DMS153 treated with DMSO at 0.1 percent for 48 hours (cell line): ENCODE measurements around the gene OR6B1.
"Not testable (repeated sequence)": the region's sequence is repeated elsewhere in the genome, so short reads cannot be mapped to it uniquely, and the experiment has no call there.

Source experiments
- DNase-seq: peaks from one replicate; lab custom pipeline; 2025; ENCODE audit not compliant: unreplicated experiment; lab: John Stamatoyannopoulos, UW

The OR6B1 gene

DNA sequence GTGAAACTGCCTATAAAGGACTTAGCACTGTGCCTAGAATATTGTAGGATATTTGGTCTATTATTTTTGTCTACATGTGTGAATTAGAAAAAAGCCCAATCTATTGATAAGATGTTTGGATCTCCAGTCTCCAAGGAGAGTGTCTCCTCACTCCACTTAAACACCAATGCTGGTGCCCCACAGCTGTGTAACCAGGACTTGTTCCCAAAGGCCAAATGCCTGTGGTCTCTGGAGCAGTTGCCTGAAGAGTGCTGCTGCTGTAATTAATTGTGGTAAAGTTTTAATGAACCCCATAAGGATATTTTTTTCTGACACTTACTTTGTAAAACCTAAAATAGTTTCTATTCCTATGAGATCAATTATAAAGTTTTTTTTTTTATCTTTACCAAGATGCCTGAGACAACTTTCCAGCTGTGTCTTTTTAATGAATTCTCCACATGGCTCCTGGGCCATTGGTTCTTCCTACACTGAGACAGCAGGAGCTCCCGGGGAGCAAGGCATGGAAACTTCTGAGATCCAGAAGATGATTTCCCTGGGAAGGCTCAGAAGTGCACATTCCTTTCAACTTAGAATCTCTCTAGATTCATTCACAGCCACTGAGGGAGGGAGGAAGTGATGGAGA lies 37.4 kb downstream of the OR6B1 start:
- DNase-seq: no peak

DNA sequence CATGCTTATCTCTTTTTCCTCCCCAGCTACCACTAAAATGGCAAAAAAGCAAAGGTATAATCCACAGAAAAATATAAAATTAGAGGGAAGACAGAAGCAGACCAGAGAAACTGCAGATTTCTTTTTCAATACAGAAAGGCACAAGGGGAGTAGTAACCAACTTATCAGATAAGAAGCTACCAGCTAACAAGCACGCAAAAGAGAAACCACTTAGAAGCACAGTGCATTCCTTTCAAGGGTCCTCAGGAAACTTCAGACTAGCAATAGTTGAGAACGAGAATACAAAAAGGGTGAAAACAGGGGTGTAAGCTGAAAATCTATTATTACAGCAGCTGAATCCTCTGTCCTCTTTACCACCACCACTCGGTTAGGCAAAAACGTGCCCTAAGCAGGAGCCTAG lies 38.8 kb downstream of the OR6B1 start:
- no peak for DNase-seq

DNA sequence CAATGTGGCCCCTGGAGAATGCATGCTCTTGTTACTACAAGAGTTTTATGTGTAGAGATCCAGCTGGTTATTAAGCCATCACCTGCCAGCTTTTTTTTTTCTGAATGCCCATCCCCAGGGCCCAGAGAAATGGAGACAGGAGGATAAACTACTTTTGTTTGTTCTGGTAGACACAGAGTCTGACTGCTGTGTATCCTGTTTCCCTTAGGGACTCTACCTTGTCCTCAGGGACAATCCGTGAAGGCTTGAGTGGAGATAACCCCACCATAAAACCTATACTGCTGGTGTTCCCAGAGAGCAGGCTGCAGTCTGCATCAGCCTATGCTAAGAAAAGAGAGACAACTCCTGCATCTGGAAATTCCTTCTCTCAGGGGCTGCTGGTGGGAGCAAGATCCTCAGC lies 48.5 kb downstream of the OR6B1 start, which contains the start of gene OR2A5:
Gene OR2A5 (plus strand): TSS at position 301 of the 400 bp plus-strand sequence. CDS start 1,454 bp downstream, outside the sequence.
- peak; percentile 91 for DNase-seq

DNA sequence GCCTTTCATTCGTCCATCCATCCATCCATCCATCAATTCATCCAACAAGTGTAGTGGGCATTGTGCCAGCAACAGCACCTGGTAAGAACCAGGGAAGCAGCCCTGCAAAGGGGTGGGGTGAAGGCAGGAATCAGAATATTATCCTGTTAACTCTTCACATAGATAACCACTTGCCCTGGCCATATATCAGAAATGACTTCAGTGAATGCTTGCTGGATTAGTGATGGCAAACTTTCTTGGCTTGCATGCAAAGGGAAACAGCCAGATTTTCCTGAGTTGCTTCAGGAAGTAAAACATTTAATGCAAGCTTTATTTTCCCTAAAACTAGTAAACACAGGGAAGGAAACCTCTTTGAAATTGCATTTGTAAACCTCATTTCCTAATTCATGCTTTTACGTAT lies 49.4 kb downstream of the OR6B1 start:
- peak; percentile 74 for DNase-seq

DNA sequence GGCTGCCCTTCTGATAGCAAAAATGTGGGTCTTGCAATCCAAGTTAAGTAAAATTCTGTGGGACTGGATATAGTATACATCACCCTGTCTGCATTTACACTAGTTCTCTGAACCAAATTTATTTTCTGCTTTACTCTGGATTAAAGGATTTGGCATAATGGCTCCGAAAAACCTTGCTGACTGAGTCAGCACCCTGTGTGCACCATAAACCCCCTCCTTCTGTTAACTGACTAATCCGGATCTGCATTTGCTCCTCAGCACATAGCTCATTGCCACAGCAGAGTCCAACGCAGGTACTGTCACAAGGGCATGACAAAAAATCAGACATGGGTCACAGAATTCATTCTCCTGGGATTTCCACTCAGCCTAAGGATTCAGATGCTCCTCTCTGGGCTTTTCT lies 50.0 kb downstream of the OR6B1 start:
- DNase-seq: no peak

DNA sequence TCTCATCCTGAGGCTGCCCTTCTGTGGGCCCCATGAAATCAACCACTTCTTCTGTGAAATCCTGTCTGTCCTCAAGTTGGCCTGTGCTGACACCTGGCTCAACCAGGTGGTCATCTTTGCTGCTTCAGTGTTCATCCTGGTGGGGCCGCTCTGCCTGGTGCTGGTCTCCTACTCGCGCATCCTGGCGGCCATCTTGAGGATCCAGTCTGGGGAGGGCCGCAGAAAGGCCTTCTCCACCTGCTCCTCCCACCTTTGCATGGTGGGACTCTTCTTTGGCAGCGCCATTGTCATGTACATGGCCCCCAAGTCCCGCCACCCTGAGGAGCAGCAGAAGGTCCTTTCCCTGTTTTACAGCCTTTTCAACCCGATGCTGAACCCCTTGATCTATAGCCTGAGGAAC lies 50.8 kb downstream of the OR6B1 start:
- DNase-seq: not testable (repeated sequence)

DNA sequence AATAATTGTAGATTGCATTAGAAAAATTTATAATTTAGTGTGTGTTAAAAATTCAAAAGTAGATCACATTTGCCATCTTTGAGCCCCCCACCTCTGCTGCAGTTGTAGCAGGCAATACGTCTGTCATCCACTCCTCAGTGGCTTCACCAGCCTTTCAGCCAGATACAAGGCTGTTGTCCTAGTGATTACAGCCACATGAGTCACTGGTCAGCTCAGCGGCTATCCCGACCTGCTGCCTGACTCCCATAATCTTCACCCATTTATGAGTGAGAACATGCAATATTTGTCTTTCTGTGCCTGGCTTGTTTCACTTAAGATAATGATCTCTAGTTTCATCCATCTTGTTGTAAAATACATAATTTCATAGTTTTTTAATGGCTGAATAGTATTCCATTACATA lies 57.8 kb downstream of the OR6B1 start:
- DNase-seq: no peak
